Daoy (cell line): ENCODE results near the gene ZNF608. TPM values are rescaled to one million over a fixed set of nuclear protein-coding genes. Genes with fewer than 3 reads are reported as not detected.
A peak's percentile ranks its signal among the peaks of the same experiment; 100 is the strongest.

Source experiments
- DNase-seq: peaks from one replicate; pipeline ENCODE4 v3.0.0-alpha.2; 2015; ENCODE audit warnings: low read depth
- total RNA-seq: library from RNA; depleted of rRNA; stranded (reverse); fragments of >200 nt; shearing (Covaris generic); gene quantifications from 2 replicates; pipeline ENCODE4 v1.2.3, GENCODE V29; 2014

ZNF608 gene
- total RNA-seq, 1 experiment from 2014 or later, result 21.7 TPM

DNA sequence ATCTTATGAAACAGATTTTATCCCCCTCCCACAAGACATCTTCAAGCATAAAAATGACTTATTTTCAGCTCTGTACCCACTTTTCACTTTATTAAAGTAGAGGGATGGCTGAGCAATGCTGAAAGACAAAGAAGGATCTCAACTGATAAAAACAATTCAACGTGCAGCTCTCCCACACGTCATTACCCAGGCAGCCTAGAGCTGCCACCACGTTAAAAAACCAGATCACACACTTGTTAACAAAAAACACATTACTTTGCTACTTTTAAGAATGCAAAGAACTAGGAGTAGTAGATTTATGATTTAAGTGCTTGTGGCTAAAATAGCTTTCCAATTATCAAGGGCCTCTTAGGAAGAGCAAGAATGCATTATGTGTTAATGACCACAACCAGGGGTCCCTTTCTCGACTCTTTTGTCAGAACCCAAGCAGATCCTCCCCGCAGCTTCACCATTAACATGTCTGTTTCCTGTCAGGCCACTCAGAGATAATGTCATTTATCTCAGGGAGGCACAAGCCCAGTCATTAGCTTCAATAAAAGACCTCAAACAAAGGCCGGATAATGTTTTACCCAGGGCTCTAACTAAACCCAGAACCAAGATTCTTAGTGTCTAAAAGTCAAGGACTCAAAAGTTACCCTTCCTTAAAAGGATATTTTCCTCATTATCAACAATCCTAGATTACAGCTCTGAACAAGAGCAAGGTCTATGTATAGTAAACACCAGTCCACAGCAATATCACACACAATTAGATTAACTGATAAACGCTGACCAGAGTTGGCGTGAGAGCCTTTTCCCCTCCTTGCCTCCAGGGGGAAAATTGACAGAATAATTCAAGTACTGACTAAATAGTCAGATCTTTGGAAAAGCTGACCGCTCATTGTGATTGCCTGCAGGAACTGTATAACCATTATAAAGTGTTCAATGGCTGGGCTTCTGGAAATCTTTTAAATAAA is 7.5 kb downstream of the ZNF608 start:
- DNase-seq, result no peak

DNA sequence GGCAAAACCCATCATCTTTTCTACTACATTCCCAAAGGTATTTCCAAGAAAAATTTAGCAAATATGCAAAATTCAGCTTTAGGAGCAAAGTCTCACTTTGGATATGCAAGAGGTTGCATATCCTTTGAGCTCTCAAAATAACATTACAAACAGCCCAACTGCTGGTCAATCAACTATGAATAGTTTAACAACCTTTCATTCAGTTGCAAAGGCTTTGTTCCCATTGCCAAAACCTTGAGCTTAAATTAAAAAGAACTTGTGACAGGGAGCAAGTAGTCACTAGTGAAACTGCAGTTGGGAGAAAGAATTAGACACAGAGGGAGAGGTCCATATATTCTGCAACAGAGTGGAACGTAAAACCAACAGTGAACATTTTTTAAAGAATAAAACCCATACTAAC is 8.8 kb downstream of the ZNF608 start:
- DNase-seq, result no peak

DNA sequence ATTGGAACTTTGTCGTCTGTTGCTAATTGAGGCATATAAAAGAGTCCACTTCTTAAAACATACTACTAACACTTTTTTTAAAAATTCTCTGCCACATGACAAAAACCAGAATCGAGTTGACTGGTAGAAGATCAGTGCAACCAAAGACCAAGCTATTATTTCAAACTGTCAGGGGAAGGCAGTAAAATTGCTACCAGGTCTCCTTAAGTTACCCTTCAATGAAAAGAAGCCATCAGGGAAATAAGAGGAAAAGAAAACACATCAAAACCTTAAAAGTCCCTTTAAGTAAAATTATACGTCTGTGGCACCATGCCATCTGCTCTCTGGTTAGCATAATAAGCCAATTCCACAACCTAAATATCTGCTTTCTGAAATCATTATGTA is 9.6 kb downstream of the ZNF608 start:
- no peak for DNase-seq

DNA sequence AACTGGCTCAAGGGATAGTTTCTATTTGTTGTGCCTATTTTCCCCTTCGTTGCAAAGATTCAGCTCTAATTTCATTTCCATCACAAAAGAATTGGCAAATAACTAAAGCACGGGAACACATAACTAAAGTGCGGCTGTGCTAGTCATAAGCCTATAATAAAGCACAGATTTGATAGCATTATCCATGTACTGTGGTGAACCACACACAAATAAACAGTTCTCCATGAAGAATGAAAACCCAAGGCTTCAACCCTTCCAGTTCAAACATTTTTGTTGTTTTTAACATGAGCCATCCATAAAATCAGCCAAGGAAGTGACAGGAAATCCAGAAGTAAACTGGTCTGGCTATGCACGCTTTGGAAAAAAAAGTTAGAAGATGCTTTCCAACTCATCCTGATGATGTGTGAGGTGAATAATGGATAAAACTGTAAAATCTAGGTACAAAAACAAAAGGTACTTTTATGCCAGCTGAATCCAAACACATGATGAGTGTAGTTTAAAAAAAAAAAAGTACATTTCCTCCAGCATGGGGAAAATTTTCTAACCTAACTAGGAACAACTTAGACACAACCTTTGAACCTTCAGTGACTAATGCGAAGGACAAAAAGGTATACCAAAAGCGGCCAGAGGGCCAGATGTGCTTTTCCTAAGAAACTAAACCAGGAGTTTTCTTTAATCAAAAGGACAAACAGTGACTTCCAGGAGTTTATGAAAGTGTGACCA is 10.2 kb downstream of the ZNF608 start:
- DNase-seq, result peak; percentile 82

DNA sequence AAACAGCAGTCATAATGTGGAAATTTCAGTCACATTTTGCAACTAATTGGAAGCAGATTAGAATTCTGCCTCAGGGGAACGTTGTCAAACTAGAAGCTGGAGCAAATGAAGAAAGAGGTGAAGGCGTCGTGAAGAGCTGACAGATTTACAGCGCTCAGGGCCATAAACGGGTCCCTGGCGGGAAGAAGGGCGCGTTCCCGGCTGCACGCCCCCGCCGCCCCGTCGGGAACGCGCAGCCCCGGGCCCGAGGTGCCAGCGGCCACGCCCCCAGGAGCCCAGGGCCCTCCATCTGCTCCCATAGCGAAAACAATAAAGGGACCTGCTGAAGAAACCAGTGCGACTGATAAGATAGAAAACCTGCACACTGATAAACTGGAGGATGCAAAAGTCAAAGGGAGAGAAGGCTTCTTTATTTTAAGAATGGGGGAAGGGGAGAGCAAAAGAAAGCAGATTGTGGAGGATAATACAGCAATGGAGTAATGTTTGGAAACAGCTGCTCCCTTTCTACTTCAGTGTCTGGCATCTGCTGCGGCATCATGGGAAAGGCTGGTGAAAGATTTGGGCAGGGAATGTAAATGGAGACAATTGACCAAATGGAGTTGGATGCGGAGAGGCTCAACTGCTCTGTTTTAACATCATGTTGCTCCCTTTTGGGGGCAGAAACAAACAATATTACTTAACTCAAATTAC is 11.1 kb downstream of the ZNF608 start:
- no peak for DNase-seq

DNA sequence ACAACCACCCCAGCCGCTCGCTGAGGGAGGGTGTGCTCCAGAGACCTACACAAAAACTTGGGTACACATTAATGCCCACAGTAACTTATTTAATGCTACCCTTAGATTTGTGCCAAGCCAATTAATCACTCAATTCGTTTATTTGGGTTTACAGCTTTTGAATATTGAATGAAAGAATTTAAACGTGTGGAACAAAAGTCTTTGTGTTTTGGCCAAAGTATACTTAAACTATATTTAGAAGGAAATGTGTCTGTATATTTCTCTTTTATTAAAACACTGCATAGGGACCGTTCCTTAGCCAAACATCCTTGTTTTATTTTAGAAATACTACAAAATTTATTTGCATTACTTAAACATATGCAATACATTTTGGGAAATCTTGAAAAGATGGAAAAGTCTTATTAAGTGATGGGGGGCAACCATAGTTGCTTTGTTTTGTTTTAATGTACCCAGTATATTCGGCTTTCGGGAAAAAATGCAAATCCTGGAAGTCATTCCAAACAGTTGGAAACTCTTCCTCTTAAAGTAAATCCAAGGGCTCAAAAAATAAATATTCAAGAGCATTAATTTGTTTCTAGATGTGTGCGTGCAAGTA is 11.8 kb downstream of the ZNF608 start:
- no peak for DNase-seq

DNA sequence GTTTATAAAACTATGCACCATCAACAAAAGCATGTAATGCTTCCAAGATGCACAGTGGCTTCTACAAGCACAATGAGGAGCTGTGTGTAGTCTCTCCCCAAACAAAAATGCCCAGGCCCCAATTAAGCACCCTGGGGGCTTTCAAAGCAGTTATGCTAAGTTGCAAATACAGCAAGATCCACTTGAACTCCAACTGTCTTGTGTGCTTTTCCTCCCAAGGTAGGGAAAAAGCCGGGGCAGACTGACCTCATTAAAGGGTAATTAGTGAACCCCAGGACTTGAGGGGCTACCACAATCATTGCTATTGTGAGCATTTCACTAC is 13.1 kb downstream of the ZNF608 start:
- no peak for DNase-seq

DNA sequence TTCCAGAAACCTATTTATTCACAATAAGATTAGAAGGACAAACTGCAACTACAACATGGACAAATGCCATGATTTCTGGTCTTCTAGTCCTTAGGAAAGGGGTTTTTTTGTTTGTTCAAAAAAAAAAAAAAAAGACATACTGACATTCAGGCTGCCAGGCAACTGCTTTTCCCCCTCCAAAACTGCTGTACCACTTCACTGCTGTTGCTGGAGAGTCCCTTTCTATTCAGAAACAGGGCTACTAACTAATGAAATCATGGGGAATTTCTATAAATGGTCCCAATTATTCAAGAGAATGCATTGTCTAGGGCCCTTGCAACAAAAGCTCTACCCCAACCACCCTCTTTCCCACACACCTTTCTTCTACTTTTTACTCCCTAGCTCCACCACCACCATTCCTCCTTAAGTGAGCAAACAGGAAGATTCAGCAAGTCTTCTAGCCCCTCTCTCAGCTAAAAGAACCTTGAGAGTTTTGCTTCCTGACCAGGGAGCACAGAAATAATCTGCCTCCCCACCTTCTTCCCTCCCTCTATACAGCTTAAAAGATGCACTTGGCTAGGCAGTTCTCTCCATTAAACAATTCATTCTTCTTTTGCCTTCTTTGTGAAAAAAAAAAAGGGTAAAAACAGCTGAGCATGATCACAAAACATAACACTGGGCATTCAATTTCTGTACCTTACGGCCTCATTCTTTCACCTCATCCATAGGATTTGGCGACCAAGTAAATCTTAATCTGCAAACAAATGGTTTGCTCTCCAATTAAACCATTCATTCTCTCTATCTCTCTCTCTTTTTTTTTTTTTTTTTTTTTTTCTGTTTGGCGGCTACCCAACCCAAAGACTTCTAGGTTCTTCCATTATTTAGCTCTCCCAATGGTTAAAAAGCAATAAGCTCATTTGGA is 13.8 kb downstream of the ZNF608 start:
- DNase-seq, result no peak

DNA sequence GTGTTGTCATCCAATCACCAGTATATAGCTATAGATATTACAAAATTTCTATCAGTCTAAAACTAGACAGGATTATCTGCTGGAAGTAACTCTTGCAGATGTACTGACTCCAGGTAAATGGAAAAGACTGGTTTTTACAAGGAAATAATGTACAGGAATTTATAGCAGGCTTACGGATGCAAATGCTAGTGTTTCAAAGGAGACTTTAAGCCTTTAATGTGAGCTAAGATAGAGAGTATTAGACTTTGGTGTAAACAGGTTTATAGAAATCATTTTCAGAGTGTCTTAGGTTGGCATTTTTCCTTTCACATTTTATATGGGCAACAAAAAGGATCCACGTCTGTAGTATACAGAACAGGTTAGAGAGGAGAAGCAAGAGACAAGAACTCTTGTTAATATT is 16.1 kb downstream of the ZNF608 start:
- DNase-seq, result no peak

DNA sequence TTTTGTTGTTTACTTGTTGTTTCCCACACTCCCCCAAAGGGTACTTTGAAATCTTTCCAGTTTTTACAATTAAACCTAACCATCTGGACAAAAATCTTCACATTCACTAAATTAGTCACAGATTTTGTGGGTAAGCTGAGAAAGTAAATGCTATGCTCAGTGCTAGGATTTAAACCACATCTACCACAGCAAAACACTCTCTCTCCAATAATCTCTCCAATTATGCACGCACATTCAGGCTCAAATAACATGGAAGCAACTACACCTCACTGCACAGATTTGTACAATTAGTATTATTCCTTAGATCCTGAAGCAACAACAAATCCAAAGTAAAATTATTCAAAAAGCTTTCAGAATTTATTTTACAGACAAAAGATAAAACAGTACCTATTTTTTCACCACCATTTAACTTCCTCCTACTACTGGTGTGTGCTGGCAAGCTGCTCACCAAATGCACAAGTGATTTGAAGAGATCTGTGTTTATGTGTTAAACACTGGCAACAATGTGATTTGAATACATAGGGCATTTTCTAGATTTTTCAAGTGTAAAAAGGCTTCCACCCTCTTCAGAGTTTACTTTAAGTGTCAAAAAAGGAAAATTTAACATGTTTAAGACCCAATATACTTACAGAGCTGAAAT is 16.6 kb downstream of the ZNF608 start:
- peak; percentile 72 for DNase-seq

DNA sequence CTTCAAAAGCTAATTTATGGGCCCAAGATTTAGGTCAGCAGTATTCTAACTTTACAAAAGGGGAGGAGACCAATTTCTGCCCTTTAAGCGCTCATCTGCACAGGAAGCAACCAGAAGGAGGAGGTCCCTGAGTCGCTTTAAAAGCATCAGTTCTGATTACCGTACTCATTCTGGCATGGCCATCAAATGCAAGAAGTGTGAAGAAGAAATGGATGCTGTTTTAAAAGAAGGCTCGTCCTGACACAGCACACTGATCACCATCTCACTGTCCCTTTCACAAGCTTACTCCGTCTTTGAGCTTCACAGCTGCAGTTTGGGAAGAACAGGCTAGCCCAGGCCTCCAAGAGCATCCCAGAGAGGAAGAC is 17.5 kb downstream of the ZNF608 start:
- no peak for DNase-seq

DNA sequence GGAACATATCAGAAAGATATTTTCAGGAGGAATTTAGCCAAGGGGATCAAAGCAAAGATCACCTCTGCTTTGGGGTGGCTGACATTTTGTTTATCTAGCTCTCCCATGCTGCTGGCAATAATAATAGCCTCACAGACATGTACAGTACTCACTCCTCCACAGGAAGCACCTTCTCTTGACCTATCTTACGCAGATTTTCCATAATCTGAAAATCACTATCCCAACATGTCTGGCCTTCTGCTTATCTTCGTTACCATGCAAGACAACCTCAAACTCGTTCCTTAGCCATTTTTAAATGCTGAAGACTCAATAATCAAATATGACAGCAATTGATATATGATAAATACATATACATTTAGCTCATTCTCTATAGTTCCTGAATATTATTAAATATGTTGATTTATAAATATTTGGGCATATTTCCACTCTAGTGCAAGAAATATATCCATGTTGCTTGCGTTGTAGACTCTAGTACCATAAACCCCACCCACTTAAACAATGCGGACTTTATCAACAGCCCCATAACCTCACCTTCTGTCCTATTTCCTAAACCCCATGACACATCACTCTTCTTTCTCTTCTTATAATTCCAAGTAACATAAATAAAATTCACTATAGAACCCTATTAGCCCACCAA is 18.0 kb downstream of the ZNF608 start:
- no peak for DNase-seq

DNA sequence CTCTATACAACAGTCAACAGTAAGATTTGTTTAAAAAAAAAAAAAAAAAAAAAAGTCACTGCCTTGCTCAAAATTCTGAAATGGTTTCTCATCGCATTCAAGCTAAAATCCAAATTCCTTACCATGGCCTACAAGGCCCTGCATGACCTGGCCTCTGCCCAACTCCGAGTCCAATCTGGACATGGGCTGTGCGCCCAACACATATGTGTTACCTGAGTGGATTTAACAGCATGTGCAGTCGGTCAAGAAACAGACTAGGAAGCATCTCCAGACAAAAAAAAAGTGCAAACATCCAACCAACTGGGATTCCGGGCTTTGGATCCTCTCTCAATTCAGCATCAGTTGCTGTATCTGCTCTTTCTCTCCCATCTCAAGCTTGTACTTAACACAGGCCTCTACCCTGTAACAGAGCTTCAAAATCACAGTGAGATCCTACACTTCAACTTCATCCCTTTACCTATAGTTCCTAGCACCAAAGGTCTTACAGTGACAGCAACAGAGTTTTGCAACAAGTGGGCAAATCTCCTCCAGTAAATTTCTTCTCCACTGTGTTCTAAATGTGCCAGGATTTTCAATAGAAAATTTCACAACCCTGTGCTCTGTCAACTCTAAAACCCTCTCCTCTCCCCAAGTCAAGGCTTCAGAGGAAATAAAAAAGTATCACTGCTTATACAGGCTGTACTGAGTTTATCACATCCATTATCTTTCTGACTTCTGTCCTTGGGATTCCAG is 19.6 kb downstream of the ZNF608 start:
- DNase-seq, result no peak

DNA sequence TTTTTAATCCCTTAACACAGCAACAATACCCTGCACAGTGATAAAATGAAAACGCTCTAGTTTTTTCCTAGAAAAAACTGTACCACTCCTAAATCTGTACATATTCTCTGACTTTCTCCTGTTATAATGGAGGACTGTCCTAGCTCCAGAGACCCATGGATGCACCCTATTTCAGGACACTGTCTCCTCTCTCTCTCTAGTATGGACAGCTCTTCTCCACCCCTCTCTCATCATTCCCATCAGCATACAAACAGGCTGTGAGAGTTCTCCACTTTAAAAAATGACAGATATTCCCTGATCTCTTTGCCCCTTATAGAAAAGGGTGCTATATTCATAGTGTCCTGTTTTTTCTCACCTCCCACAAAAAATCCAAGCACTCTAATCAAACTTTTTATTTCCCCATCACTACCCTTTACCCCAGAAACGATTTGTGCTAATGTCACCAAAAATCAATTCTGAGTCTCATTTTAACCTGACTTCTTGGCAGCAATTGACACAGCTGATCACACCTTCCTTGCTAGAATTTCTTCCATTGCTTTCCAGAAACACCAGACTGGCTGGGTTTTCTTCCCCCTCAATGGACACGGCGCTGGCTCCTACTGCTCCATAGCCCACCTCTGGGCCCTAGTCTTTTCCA is 20.7 kb downstream of the ZNF608 start:
- no peak for DNase-seq

DNA sequence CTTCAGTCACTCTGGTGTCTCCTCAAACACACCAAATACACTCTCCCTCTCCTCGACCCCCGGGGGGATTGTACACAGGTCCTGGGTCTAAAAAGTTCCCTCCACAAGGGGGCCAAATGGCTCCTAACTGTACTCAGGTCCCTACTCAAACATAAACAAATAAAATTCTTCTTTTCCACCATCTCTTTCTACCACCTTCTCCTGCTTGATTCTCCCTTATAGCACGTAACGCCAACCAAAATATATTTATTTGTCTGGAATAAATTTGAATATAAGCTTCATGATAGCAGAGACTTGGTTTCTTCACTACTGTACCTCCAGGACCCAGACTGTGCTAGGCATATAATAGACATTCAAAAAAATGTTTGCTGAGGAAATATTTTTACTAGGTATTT is 21.4 kb downstream of the ZNF608 start:
- DNase-seq, result no peak

DNA sequence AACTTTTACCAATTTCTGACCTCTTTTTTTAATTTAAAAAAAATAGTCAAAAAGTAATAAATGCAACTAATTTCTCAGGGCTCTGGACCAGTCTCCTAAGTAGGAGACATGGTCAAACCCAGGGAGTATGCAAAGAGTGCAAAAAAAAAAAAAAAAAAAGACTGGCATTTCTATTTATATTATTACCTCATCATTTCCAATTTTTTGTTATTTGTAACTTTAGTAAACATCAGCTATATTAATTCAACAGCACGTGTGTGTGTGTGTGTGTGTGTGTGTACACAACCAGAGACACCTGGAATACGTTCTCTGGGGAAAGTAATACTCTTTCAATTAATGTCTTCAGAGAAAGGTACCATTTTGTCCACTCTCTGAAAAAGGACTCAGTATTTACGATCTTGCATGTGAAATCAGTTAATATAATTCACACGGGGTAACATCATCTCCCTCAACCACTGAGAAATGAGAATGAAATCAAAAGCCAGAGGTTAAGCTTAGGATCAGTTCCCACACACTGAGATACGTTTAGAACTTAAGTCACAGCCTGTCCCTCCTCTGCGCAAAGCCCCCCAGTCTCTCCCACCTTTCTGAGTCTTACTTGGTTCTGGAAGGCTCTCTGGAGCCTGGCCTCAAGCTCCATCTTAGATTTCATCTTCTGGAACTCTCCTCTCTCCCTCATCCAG is 21.9 kb downstream of the ZNF608 start:
- DNase-seq, result no peak

DNA sequence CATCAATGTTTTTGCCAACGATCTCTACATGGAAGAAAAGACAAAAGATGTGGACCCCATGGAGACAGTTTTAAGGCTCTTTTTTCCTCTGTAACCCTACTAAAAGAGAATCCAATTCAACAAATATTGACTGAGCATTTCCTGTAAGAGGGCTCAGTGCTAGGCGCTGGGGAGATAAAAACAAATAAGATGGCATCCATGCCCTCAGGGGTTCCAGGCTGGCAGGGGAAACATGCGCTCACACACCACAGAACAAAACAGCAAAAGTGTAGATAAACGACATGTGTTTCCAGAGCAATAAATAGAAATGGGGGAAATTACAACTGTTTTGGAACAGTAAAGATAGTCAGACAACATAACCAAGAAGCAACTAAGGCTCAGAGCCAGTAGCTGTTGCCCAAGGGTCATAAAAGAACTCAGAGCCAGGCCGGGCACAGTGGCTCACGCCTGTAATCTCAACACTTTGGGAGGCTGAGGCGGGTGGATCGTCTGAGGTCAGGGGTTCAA is 25.2 kb downstream of the ZNF608 start:
- DNase-seq, result no peak

DNA sequence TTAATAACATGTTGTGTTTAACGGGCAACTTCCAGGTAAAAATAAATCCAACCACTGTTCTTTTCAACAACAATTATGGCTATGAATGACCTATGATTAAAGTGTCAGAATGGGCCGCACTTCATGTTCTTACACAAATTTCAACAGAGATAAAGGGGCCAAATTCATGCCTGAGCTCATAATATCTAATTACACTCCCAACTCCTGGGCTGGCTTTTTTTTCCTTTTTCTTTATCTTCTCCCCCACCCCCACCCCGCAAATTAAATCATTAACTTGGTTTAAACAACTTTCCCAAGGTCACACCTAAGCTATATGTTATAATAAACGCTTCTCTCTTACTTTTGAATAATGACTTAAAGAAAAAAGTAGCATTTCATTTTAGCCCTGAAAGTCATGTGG is 25.8 kb downstream of the ZNF608 start:
- DNase-seq, result no peak
